PFSK-1 (cell line): ENCODE measurements around the gene INTS6.

ENCODE experiments used
- FOXP2 ChIP-seq: optimal IDR thresholded peaks from 2 replicates; pipeline ENCODE3; 2011; ENCODE audit warnings: borderline replicate concordance, control low read depth, inconsistent platforms; ENCODE audit not compliant: insufficient read depth; ENCODE audit errors: extremely low read length, extremely low read depth
- POLR2AphosphoS5 ChIP-seq: IDR thresholded peaks from 2 replicates; pipeline ENCODE4 v1.6.1; 2012; ENCODE audit warnings: low read depth, mild to moderate bottlenecking, control low read depth, low read length, moderate library complexity
- REST ChIP-seq, 2 experiments: IDR thresholded peaks; 2 replicates each; pipeline versions ENCODE4 v1.6.1 to v1.8.0; 2011 to 2012; ENCODE audit warnings: low read depth in 2 of 2, low read length in 2 of 2, control low read depth in 1 of 2, inconsistent platforms in 1 of 2, mild to moderate bottlenecking in 1 of 2, moderate library complexity in 1 of 2; ENCODE audit not compliant: insufficient read depth in 1 of 2
- SIN3A ChIP-seq: IDR thresholded peaks from 2 replicates; pipeline ENCODE4 v1.6.1; 2012; ENCODE audit warnings: mild to moderate bottlenecking, low read length, moderate library complexity, borderline replicate concordance; ENCODE audit not compliant: insufficient read depth
- TAF1 ChIP-seq: IDR thresholded peaks from 2 replicates; pipeline ENCODE4 v1.6.1; 2012; ENCODE audit warnings: low read length, control low read depth, borderline replicate concordance; ENCODE audit not compliant: insufficient read depth

GRCh38 chr13:51364404-51365008 is 88.3 kb downstream of the INTS6 start:
- TF ChIP-seq POLR2AphosphoS5 (no peak), SIN3A (no peak), REST (IDR thresholded peaks at IDR 0.05; ENCODE audit: insufficient read depth in 1 of 2, low read depth in 2 of 2, low read length in 2 of 2) (no peak), TAF1 (no peak), FOXP2 (no peak)
